Middle frontal gyrus (tissue), 1 donor: ENCODE measurements around the gene ADPGK.

Experiments used
- DNase-seq: peaks from one replicate; pipeline ENCODE4 v3.0.0-alpha.2; 2015; ENCODE audit warnings: low spot score; ENCODE audit errors: extremely low spot score

The ADPGK gene

DNA sequence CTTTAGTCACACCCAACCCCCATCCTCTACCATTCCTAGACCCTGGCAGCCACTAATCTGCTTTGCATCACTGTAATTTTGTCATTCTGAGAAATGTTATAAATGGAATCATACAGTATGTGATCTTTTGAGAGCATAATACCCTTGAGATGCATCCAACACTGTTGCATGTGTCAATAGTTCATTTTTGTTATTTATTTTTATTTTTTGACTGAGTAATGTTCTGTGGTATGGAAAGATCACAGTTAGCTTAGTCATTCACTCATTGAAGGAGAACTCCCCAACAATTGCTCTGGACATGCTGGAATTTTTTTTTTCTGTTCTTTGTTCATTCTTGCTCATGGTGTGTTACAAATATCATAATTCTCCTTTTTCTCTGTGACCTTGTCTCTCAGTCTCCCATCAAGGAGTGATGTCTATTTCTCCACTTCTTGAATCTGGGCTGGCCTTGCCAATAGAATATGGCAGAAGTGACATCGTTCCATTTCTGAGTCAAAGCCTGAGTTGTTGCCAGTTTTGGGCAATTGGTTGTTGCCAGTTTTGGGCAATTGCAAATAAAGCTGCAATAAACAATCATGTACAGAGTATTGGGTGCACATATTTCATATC, 6.8 kb upstream of the ADPGK start:
- DNase-seq, result no peak

DNA sequence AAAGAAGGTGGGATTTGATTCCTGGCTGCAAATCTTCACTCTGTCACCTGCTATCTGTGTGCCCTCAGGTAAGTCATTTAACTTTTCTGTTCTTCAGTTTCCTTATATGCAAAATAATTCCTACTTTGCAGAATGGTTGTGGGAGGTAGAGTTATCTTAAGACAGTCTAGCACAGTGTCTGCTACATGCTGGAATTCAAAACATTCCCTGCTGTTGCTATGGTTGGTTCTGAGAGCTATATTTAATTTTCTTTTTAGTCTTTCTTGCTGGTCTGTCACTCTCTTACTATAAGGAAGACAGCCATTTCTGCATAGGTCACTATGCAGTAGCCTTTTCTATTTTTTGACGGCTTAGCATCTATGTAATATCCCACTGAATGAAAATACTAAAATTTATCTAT, 4.0 kb upstream of the ADPGK start:
- DNase-seq, result no peak

DNA sequence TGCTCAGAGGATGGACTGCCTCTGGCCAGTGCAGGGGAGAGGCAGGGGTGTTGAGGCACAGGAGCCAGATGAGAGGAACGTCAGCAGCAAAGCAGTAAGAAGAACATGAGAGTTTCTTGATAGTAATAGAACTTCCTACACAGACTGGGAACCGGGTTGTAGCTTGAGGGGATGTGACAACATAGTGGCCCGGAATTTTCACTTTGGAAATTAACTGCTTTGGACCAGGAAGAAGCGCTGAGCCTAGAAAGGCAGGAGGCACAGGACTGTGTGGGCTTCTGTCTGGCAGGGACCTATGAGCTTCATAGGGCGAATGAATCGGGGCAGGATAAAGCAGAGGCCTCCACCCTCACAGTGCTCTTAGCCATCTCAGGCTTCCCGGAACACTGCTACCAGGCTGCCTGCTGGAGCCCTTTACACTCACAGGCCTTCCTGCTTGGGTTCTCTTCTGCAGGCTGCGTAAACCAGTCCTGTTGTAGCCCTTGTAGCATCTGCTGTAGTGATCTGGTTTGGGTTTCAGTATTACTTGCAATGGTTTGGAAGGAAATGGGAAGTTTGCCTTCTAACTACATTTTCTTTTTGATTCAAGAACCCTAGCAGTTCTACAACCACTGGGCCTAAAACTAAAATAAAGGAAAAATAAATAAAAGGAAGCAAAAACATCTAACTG, 3.3 kb upstream of the ADPGK start:
- DNase-seq, result no peak

DNA sequence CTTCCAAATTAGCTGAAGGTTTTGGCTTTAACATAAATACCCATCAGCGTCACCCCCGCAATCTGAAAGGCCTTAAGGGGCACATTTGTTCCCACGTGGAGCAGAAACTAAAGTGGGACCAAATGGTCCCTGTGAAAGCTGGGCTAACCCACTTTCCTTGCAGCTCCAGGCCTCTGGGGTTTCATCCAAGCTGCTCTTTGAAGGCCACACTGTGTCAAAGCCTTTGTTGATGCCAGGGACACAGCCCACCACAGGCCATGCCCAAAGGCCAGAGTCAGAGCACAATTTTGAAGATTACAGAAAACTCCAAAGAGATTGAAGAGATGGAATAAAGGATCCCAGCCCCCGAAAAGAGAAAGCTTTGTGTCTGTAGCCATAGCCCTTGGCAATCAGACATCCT, 2.7 kb upstream of the ADPGK start:
- no peak for DNase-seq

DNA sequence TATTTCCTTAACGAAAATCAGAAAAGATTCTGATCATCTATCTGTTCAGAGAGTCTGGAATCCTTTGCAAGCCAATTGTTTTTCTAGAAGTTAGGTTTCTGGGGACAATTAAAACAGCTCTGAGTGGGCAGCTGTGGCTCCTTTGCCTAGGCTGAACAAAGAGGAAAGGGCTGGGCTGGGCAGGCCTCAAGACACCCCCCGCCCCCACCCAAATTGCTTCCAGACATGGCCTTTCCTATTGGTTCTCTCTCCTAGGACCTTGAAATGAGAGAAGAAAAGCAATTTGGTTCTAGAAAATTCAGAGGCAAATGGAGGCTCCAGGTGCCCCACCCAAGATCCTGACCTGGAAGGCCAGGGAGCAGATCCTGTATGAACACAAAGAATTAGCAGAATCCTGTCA, 2.3 kb upstream of the ADPGK start:
- no peak for DNase-seq

DNA sequence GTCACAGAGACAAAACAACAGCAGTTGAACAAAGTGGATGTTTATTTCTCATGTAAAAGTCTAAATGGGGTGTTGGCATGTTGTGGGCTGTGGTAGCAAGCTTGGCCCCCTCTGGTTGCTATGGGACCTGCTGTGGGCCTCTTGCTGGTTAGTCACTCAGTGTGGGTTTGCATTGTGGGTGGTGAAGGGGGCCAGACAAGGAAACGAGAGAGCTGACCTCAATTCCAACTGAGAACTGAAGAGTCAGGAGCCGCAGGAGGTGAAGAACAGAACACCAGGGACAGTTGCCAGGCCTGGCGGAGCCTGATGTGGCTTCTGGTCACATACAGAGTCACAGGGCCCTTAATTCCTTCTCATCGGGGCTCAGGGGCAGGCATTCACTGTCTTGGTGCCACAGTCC, 1.9 kb upstream of the ADPGK start:
- DNase-seq, result no peak

DNA sequence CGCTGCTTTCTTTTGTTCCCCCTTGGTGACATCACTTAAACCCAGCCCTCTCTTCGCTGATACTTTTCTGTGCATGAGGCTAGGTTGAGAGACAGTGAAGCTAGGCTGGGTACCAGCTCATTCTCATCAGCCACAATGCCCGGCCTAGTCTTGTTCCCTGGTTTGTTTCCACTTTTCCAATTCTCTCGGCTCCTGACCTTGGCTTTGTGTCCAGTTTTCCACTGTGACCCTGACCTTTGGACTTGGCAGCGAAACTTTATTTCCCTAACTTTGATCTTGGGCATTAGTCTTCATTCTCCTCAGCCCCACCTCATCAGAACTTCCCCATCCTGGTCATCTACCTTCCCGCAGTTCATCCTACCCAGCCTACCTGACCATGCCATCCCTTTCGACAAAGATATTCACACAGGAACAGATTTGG, 908 bp upstream of the ADPGK start:
- DNase-seq, result no peak

DNA sequence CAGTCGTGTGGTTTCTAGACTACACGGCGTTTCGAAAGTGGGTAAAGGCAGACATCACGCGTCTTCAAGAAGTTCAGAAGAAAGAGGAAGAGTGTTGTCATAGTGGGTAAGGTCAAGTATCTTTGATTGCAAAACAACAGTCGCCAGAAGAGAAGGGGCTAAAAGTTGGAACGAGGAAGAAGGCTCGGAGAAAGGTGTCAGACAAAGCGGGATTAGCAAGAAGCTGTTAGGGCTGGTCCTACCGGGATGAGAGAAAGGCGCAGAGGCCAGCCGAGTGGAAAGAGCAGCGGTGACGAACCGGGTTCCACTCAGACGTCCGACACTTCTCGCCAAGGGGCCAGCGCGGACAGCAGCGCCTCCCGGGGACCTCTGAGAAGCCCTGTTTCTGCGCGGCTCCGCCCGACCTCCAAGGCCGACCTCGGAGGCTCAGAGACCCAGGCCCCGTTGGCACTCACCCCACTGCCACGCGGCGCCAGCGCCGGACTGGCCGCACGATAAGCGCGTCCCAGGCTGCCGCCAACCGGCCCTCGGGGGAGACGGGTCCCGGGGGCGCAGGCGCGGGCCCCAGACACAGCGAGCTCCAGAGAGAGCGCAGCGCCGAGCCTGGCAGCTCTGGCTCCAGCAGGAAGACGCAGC, 436 bp downstream of the ADPGK start:
- no peak for DNase-seq

DNA sequence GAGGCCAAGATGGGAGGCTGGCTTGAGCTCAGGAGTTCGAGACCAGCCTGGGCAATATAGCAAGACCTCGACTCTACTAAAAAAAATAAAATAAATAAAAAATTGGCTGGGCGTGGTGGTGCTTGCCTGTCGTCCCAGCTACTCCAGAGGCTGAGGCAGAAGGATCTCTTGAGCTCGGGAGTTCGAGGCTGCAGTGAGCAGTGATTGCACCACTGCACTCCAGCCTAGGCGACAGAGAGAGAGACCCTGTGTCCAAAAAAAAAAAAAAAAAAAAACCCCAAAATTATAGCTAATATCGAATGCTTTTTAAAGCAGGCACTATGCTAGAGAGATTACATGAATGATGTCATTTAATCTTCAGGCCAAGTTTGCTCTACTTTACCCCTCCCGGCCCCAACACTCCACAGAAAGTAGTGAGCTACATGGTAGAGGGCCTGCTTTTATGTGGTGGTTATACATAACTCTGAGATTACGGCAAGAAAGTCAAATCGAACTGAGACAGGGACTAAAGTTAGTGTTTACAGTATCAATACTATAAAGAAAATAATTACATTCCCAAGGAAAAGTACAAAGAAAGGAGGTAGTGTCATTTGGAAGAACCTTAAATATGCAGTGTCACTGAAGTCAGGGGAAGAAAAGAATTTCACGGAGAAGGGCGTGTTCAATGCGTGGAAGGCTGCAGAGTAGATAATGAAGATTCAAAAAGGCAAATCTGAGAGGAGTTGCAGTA, 1.1 kb downstream of the ADPGK start:
- no peak for DNase-seq

DNA sequence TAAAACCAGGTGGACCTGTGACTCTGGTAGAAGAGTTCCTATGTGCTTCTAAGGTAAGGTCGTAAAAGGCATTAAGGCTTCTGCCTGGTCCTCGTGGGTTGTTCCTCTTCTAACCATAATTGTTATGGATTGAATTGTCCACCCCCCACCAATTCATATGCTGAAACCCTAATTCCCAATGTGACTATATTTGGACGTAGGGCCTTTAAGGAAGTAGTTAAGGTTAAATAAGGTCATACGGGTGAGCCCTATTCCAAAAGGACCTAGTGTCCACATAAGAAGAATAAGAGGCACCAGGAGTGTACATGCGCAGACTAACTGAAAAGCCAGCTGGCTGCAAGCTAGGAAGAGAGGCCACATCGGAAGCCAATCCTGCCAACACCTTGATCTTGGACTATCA, 1.9 kb downstream of the ADPGK start:
- no peak for DNase-seq

DNA sequence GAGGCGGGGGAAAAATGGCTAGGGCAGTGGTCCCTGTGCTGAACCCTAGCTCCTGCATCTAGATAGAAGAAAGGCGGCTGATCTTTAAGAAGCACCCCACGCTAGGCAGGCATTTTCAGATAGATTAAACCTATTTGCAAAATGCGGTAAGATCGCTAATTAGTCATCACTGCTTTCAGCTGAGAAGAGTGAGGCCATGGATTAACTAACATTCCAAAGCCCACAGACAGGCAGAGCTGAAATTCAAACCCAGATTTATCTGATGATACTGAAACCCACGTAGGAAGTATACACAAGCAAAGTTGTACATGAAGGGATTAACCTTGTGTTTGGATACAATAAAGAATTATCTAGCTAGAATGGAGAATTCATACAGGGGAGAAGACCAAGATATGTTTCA, 4.8 kb downstream of the ADPGK start:
- DNase-seq, result no peak

DNA sequence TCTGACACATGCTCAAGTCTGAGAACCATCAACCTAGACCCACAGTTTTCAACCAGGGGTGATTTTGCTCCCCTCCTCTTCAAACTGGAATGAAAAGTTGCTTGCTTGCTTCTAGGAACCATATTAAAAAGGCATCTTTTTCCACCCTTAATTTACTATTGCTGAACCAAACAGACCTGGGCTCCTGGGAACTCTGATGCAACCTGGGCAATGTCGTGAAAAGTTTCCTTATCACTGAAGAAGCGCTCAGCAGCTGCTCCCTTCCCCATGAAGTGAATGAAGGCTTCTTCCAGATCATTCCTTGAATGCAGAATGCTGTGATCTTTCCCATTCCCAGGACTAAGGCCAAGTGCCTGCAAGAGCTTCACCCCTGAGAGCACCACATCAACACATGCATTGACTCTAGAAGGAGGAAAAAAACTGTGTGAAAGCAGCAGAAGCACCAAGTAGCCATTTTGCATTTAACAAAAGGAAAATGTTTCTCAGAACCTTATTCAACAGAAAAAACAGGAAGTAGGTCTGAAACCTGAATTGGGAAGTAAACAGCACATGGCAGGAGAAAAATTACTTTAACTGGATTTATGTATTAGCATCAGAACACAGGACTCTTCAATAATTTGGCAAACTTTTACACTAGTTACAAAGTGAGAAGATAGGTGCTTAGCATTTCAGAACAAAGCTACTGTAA, 8.7 kb downstream of the ADPGK start:
- DNase-seq, result no peak

DNA sequence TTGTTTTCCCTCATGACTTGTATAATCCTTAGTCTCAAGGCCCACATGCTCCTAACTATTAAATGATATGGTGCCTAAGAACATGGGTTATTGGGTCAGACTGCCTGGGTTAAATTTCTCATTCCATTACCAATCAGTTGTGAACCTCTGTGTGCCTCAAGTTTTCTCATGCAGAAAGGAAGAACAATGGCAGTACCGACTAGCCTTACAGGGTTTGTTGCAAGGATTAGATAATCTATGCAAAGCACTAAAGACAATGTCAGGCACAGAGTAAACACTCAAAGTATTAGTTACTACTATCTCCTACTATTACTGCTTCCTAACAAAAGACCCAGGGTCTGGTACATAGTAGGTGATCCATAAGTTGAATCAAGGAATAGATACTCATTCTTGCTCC, 12.2 kb downstream of the ADPGK start:
- DNase-seq, result no peak

DNA sequence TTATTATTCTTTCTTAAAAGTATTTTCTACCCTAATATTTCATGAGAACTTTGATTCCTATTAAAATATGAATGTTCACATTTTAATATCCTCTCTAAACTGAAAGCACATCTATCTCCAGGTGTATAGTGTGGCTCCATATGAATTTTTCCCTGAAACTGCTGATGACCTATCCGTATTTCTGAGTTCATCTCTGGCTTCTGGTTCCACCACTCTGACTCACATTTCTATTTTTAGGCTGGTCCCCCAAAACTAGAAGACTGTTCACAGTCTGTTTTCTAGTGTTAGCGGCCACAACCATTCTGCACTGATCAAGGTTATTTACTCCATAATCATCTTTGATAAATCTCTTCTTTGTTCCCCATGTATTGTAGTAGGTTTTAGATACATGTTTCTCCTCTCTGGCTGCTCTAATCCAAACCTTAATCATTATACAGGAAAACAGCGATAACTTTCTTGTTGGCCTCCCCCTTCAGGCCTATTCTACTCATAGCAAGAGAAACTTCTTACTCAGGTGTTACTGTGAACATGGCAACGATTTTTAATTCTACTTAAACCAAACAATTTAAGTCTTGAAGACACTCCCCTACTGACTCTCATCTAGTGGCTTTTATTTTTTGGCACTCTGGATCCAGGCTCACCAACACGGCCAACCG, 12.8 kb downstream of the ADPGK start:
- no peak for DNase-seq

DNA sequence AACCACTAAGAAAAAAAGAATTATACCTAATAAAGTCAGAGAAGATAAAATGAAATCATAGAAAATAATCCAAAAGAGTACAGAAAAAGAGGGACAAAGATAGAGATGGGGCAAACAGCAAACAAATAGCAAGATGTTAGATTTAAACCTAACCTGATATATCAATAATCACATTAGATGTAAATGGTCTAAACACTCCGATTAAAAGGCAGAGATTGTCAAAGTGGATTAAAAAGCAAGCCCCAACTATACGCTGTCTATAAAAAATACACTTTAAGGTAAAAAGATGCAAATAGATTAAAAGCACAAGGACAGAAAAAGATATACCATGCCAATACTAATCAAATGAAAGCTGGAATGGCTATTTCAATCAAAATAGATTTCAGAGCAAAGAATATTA, 16.8 kb downstream of the ADPGK start:
- no peak for DNase-seq

DNA sequence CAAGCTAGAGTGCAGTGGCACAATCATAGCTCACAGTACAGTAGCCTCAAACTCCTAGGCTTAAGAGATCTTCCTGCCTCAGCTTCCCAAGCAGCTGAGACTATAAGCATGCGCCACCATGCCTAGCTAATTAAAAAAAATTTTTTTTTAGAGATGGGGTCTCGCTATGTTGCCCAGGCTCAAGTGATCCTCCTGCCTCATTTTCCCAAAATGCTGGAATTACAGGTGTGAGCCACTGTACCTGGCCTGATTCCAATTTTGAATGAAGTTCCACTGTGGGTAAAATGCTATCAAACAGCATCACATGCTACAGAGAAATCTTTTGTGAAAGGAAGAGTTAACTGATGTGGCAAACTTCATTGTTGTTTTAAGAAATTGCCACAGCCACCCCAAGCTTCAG, 17.5 kb downstream of the ADPGK start:
- no peak for DNase-seq

DNA sequence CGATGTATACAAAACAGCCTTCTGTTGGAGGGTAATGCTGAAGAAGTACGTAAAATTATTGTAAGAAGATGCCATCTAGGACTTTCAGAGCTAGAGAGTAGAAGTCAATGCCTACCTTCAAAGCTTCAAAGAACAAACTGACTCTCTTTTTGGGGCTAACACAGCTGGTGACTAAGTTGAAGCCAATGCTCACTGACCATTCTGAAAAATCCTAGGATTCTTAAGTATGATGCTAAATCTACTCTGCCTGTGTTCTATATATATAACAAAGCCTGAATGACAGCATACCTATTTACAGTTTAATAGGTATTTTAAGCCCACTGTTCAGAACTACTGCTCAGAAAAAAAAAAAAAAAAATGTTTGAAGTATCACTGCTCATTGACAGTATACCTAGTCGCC, 18.9 kb downstream of the ADPGK start:
- DNase-seq, result no peak

DNA sequence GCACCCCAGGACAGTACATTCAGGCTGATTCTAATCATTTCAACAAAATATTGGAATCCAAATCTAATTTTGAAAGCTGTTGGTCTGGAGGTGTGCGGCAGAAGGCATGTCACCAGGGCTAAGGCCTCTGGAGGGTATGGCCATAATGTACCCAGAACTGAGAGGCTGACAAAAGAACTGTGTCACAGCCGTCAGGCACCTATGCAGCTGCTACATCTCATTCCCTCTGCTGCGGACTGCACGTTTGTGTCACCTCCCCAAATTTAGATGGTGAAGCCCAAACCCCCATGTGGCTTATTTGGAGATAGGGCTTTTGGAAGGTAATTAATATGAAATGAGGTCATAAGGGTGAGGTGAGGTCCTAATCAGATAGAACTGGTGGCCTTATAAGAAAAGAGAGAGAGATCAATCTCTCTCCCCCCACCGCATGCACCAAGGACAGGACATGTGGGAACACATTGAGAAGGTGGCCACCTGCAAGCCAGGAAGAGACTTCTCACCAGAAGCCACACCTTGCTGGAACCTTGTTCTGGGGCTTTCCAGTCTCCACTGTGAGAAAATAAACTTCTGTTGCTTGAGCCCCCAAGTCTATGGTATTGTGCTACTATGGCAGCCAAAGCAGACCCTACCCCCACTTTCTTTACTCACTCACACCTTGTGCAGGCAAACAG, 22.8 kb downstream of the ADPGK start:
- DNase-seq, result no peak

DNA sequence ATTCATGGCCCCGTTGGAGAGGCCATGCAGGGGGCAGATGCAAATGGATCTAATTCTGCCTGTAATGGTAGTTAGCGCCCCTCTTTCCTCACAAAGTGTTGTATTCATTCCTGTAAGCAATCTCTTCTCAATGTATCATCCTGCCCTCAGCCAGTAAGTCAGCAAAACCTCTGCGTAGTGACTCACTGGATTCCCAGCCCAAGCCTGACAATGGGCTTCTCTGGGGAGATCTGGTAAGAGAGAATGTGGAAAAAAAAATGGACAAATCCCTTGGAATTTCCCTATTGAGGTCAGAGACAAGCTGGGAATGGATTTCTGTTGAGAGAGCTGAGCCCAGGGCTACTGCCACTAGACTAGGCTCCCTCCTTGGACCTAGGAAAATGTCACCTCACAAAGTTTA, 25.4 kb downstream of the ADPGK start:
- no peak for DNase-seq

DNA sequence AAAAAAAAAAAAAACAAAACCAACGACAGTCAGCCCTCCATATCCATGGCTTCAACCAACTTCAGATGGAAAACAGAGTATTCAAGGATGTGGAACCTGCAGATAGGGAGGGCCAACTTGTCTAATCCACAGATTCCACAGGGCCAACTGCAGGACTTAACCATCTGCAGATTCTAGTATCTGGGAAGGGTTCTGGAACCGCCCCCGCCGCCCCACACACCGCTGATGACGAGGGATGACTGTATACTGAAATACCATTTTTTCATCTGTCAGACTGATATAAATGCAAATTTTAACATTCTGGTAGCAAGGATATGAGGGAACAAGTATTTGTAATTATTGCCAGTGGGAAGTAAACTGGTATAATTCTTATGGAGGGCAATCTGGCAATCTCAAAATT, 29.5 kb downstream of the ADPGK start:
- DNase-seq, result peak; percentile 44
